PFSK-1 (cell line): ENCODE results near the gene ZNF536.

Experiments used
- FOXP2 ChIP-seq: optimal IDR thresholded peaks from 2 replicates; pipeline ENCODE3; 2011; ENCODE audit warnings: borderline replicate concordance, control low read depth, inconsistent platforms; ENCODE audit not compliant: insufficient read depth; ENCODE audit errors: extremely low read length, extremely low read depth
- POLR2AphosphoS5 ChIP-seq: IDR thresholded peaks from 2 replicates; pipeline ENCODE4 v1.6.1; 2012; ENCODE audit warnings: low read depth, mild to moderate bottlenecking, control low read depth, low read length, moderate library complexity
- SIN3A ChIP-seq: IDR thresholded peaks from 2 replicates; pipeline ENCODE4 v1.6.1; 2012; ENCODE audit warnings: mild to moderate bottlenecking, low read length, moderate library complexity, borderline replicate concordance; ENCODE audit not compliant: insufficient read depth
- TAF1 ChIP-seq: IDR thresholded peaks from 2 replicates; pipeline ENCODE4 v1.6.1; 2012; ENCODE audit warnings: low read length, control low read depth, borderline replicate concordance; ENCODE audit not compliant: insufficient read depth
- TF ChIP-seq, protein P1 (sequence below), 2 experiments: IDR thresholded peaks; 2 replicates each; pipeline versions ENCODE4 v1.6.1 to v1.8.0; 2011 to 2012; ENCODE audit warnings: low read depth in 2 of 2, low read length in 2 of 2, control low read depth in 1 of 2, inconsistent platforms in 1 of 2, mild to moderate bottlenecking in 1 of 2, moderate library complexity in 1 of 2; ENCODE audit not compliant: insufficient read depth in 1 of 2

Gene ZNF536

GRCh38 chr19:30452931-30453330 is 80.7 kb downstream of the ZNF536 start:
- TF ChIP-seq, protein P1, sequence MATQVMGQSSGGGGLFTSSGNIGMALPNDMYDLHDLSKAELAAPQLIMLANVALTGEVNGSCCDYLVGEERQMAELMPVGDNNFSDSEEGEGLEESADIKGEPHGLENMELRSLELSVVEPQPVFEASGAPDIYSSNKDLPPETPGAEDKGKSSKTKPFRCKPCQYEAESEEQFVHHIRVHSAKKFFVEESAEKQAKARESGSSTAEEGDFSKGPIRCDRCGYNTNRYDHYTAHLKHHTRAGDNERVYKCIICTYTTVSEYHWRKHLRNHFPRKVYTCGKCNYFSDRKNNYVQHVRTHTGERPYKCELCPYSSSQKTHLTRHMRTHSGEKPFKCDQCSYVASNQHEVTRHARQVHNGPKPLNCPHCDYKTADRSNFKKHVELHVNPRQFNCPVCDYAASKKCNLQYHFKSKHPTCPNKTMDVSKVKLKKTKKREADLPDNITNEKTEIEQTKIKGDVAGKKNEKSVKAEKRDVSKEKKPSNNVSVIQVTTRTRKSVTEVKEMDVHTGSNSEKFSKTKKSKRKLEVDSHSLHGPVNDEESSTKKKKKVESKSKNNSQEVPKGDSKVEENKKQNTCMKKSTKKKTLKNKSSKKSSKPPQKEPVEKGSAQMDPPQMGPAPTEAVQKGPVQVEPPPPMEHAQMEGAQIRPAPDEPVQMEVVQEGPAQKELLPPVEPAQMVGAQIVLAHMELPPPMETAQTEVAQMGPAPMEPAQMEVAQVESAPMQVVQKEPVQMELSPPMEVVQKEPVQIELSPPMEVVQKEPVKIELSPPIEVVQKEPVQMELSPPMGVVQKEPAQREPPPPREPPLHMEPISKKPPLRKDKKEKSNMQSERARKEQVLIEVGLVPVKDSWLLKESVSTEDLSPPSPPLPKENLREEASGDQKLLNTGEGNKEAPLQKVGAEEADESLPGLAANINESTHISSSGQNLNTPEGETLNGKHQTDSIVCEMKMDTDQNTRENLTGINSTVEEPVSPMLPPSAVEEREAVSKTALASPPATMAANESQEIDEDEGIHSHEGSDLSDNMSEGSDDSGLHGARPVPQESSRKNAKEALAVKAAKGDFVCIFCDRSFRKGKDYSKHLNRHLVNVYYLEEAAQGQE (IDR thresholded peaks at IDR 0.05; ENCODE audit: insufficient read depth in 1 of 2, low read depth in 2 of 2, low read length in 2 of 2): no peak
- TF ChIP-seq SIN3A (no peak), TAF1 (no peak), POLR2AphosphoS5 (no peak), FOXP2 (no peak)

- no peak for TF ChIP-seq FOXP2
- TF ChIP-seq SIN3A: no peak
- TF ChIP-seq POLR2AphosphoS5: no peak
- no peak for TF ChIP-seq TAF1
- TF ChIP-seq, protein P1 (IDR thresholded peaks at IDR 0.05; ENCODE audit: insufficient read depth in 1 of 2, low read depth in 2 of 2, low read length in 2 of 2): no peak
Observed at GRCh38 chr19:30453743-30454142, 81.6 kb downstream of the ZNF536 start.

DNA sequence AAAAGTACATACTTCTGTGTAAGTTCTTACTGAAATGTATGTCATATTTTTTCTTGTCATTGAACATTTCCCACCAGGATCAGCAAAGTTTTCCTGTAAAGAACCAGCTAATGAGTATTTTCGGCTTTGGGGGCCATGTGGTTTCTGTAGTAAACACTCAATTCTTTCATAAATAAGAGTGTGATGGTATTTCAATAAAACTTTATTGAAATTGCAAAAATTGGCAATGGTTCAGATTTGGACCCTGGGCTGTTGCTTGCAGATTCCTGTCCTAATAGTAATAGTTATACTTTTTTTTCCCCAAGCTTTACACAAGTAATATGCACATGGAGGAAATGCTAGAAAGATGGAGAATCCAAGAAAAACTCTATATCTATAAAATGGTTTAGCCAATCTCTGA is 83.7 kb downstream of the ZNF536 start:
- TF ChIP-seq, protein P1 (IDR thresholded peaks at IDR 0.05; ENCODE audit: insufficient read depth in 1 of 2, low read depth in 2 of 2, low read length in 2 of 2): no peak
- TF ChIP-seq SIN3A: no peak
- TF ChIP-seq TAF1: no peak
- no peak for TF ChIP-seq POLR2AphosphoS5
- TF ChIP-seq FOXP2: no peak

GRCh38 chr19:30457484-30457883 is 85.3 kb downstream of the ZNF536 start:
- TF ChIP-seq FOXP2 (no peak), TAF1 (no peak), SIN3A (no peak), POLR2AphosphoS5 (no peak)
- TF ChIP-seq, protein P1 (IDR thresholded peaks at IDR 0.05; ENCODE audit: insufficient read depth in 1 of 2, low read depth in 2 of 2, low read length in 2 of 2): no peak

- TF ChIP-seq POLR2AphosphoS5 (no peak), SIN3A (no peak), TAF1 (no peak), FOXP2 (no peak)
- TF ChIP-seq, protein P1 (IDR thresholded peaks at IDR 0.05; ENCODE audit: insufficient read depth in 1 of 2, low read depth in 2 of 2, low read length in 2 of 2): no peak
Observed at GRCh38 chr19:30459859-30460258, 87.7 kb downstream of the ZNF536 start.
